Endothelial cell of umbilical vein (primary cell): ENCODE measurements around the gene WNT8B.

Experiments used
- MYC ChIP-seq: IDR thresholded peaks from one replicate; pipeline ENCODE4 v1.6.1; 2011; ENCODE audit warnings: mild to moderate bottlenecking, low read depth, low read length
- TF ChIP-seq, protein P1 (sequence below), 2 donors: IDR thresholded peaks; 1 replicate in 1 of 2; 2 replicates in 1 of 2; pipeline ENCODE4 v1.5.1; 2011; ENCODE audit warnings: low read length in 2 of 2, mild to moderate bottlenecking in 2 of 2, moderate library complexity in 2 of 2, control low read depth in 1 of 2, inconsistent platforms in 1 of 2, low read depth in 1 of 2; ENCODE audit not compliant: insufficient read depth in 1 of 2; ENCODE audit errors: extremely low read depth in 1 of 2

DNA sequence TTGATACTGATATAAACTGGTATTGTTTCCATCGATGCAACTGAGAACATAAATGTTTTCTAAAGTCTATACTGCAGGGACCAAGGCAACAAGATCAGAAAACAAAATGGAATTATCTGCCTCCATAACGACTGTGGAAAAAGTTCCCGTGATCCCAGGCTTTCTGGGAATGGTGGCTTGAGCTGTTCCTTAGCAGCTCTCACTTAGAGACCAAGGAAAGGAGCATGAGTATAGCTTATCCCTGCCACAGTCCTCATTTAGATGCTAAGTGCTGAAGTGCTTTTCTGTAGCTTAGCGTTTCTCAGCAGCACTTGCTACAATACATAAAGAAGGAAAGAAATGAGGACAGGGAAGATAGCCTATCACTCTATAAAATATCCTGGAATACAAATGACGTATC is 5.5 kb downstream of the WNT8B start:
- TF ChIP-seq, protein P1, sequence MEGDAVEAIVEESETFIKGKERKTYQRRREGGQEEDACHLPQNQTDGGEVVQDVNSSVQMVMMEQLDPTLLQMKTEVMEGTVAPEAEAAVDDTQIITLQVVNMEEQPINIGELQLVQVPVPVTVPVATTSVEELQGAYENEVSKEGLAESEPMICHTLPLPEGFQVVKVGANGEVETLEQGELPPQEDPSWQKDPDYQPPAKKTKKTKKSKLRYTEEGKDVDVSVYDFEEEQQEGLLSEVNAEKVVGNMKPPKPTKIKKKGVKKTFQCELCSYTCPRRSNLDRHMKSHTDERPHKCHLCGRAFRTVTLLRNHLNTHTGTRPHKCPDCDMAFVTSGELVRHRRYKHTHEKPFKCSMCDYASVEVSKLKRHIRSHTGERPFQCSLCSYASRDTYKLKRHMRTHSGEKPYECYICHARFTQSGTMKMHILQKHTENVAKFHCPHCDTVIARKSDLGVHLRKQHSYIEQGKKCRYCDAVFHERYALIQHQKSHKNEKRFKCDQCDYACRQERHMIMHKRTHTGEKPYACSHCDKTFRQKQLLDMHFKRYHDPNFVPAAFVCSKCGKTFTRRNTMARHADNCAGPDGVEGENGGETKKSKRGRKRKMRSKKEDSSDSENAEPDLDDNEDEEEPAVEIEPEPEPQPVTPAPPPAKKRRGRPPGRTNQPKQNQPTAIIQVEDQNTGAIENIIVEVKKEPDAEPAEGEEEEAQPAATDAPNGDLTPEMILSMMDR (IDR thresholded peaks at IDR 0.05; ENCODE audit: extremely low read depth in 1 of 2, insufficient read depth in 1 of 2, low read depth in 1 of 2, low read length in 2 of 2), result no peak
- no peak for TF ChIP-seq MYC
